Memory B cell (primary cell): ENCODE data around the gene HPF1.
"Not testable (repeated sequence)": the region's sequence is repeated elsewhere in the genome, so short reads cannot be mapped to it uniquely, and the experiment has no call there.

Experiments used
- ATAC-seq: fragments of 150-1000 bp; cut with Tn5 transposase; 2 replicates; pipeline ENCODE4 v1.10.0; 2021; ENCODE audit warnings: low read depth, mild to moderate bottlenecking, moderate library complexity
- DNase-seq, 2 donors: peaks; one replicate each; pipeline ENCODE4 v3.0.0; 2022; ENCODE audit warnings: low spot score in 2 of 2
- H3K27ac Mint-ChIP-seq: one replicate; pipeline ENCODE4 v1.8.0; 2022; ENCODE audit warnings: mild to moderate bottlenecking, moderate library complexity, mixed read lengths
- H3K27me3 Mint-ChIP-seq: one replicate; pipeline ENCODE4 v1.8.0; 2022; ENCODE audit warnings: mixed read lengths
- H3K36me3 Mint-ChIP-seq: one replicate; pipeline ENCODE4 v1.8.0; 2022; ENCODE audit warnings: mild to moderate bottlenecking, mixed read lengths
- H3K4me1 Mint-ChIP-seq: one replicate; pipeline ENCODE4 v1.8.0; 2022; ENCODE audit warnings: mixed read lengths
- H3K4me3 Mint-ChIP-seq: one replicate; pipeline ENCODE4 v1.8.0; 2022; ENCODE audit warnings: mild to moderate bottlenecking, moderate library complexity, mixed read lengths
- H3K9me3 Mint-ChIP-seq: one replicate; pipeline ENCODE4 v1.8.0; 2022; ENCODE audit warnings: mixed read lengths

The HPF1 gene

GRCh38 chr4:169757575-169758184, at the start of gene HPF1:
Gene HPF1 (minus strand): TSS chr4:169757944. CDS start chr4:169757877, 67 bp downstream.
- peak within 1 kb of the TSS; percentile 72 for H3K27ac Mint-ChIP-seq
- H3K36me3 Mint-ChIP-seq = peaks cover 4% of the 10 kb centered on the region
- H3K27me3 Mint-ChIP-seq = no peaks in the 10 kb centered on the region
- DNase-seq = peak; percentile 80 to 81
- peak; percentile 93 for ATAC-seq
- H3K4me1 Mint-ChIP-seq = peaks cover 18% of the 10 kb centered on the region
- no peaks in the 10 kb centered on the region for H3K9me3 Mint-ChIP-seq
- peak within 1 kb of the TSS; percentile 90 for H3K4me3 Mint-ChIP-seq

- H3K9me3 Mint-ChIP-seq, H3K4me1 Mint-ChIP-seq, H3K27me3 Mint-ChIP-seq, ATAC-seq, H3K36me3 Mint-ChIP-seq, H3K27ac Mint-ChIP-seq, H3K4me3 Mint-ChIP-seq, DNase-seq: not testable (repeated sequence)
These were observed 49.0 kb upstream of the HPF1 start for GRCh38 chr4:169806770-169807169.

- Mint-ChIP-seq H3K27ac (no peak overlapping the region), H3K27me3 (peaks cover 11% of the 10 kb centered on the region)
- no peak for ATAC-seq
These were observed 45.7 kb upstream of the HPF1 start for GRCh38 chr4:169803413-169803812.

GRCh38 chr4:169802873-169803272, 45.1 kb upstream of the HPF1 start:
- Mint-ChIP-seq H3K36me3 (no peaks in the 10 kb centered on the region), H3K4me1 (no peaks in the 10 kb centered on the region)

More at GRCh38 chr4:169803413-169803812, 45.7 kb upstream of the HPF1 start:
- no peaks in the 10 kb centered on the region for H3K4me1 Mint-ChIP-seq
- no peak for DNase-seq
- no peaks in the 10 kb centered on the region for H3K36me3 Mint-ChIP-seq
- H3K9me3 Mint-ChIP-seq = peaks cover 2% of the 10 kb centered on the region
- H3K4me3 Mint-ChIP-seq = no peak overlapping the region

GRCh38 chr4:169800541-169800940, 42.8 kb upstream of the HPF1 start:
- Mint-ChIP-seq H3K9me3 (no peaks in the 10 kb centered on the region), H3K27me3 (peaks cover 14% of the 10 kb centered on the region), H3K4me1 (no peaks in the 10 kb centered on the region), H3K4me3 (no peak overlapping the region), H3K27ac (no peak overlapping the region), H3K36me3 (no peaks in the 10 kb centered on the region)
- ATAC-seq (no peak), DNase-seq (no peak)

More at GRCh38 chr4:169802873-169803272, 45.1 kb upstream of the HPF1 start:
- DNase-seq = no peak
- H3K4me3 Mint-ChIP-seq = no peak overlapping the region
- H3K27ac Mint-ChIP-seq = no peak overlapping the region
- H3K9me3 Mint-ChIP-seq = peaks cover 2% of the 10 kb centered on the region
- H3K27me3 Mint-ChIP-seq = peaks cover 11% of the 10 kb centered on the region
- ATAC-seq = peak; percentile 48

- Mint-ChIP-seq H3K9me3 (no peaks in the 10 kb centered on the region), H3K27me3 (peaks cover 22% of the 10 kb centered on the region), H3K4me3 (no peak overlapping the region), H3K36me3 (no peaks in the 10 kb centered on the region), H3K4me1 (no peaks in the 10 kb centered on the region), H3K27ac (no peak overlapping the region)
- no peak for ATAC-seq
- no peak for DNase-seq
These were observed 41.5 kb upstream of the HPF1 start for GRCh38 chr4:169799260-169799659.

GRCh38 chr4:169795585-169795984, 37.8 kb upstream of the HPF1 start:
- no peak for DNase-seq
- no peaks in the 10 kb centered on the region for H3K9me3 Mint-ChIP-seq
- no peaks in the 10 kb centered on the region for H3K36me3 Mint-ChIP-seq
- no peak overlapping the region for H3K4me3 Mint-ChIP-seq
- peaks cover 25% of the 10 kb centered on the region for H3K27me3 Mint-ChIP-seq
- H3K27ac Mint-ChIP-seq = no peak overlapping the region
- peaks cover 3% of the 10 kb centered on the region for H3K4me1 Mint-ChIP-seq
- ATAC-seq = no peak

GRCh38 chr4:169791527-169792156, 33.9 kb upstream of the HPF1 start:
- Mint-ChIP-seq H3K4me1 (peaks cover 3% of the 10 kb centered on the region), H3K27me3 (peaks cover 43% of the 10 kb centered on the region), H3K27ac (no peak overlapping the region), H3K4me3 (peak overlapping the region; percentile 49), H3K36me3 (no peaks in the 10 kb centered on the region), H3K9me3 (no peaks in the 10 kb centered on the region)
- DNase-seq = no peak
- ATAC-seq = peak; percentile 38

GRCh38 chr4:169791062-169791461, 33.3 kb upstream of the HPF1 start:
- Mint-ChIP-seq H3K27me3 (peaks cover 47% of the 10 kb centered on the region), H3K36me3 (no peaks in the 10 kb centered on the region)
- no peak for ATAC-seq

GRCh38 chr4:169774466-169775445, 17.0 kb upstream of the HPF1 start:
- ATAC-seq = peak; percentile 73

More at GRCh38 chr4:169791062-169791461, 33.3 kb upstream of the HPF1 start:
- Mint-ChIP-seq H3K4me1 (peaks cover 3% of the 10 kb centered on the region), H3K9me3 (no peaks in the 10 kb centered on the region), H3K27ac (no peak overlapping the region), H3K4me3 (no peak overlapping the region)
- no peak for DNase-seq

GRCh38 chr4:169773889-169774288, 16.1 kb upstream of the HPF1 start:
- Mint-ChIP-seq H3K27me3 (peaks cover 19% of the 10 kb centered on the region), H3K9me3 (no peaks in the 10 kb centered on the region), H3K4me3 (no peak overlapping the region), H3K36me3 (peaks cover 4% of the 10 kb centered on the region), H3K27ac (no peak overlapping the region), H3K4me1 (peaks cover 8% of the 10 kb centered on the region)
- ATAC-seq (no peak), DNase-seq (no peak)

More at GRCh38 chr4:169774466-169775445, 17.0 kb upstream of the HPF1 start:
- Mint-ChIP-seq H3K9me3 (no peaks in the 10 kb centered on the region), H3K36me3 (peaks cover 4% of the 10 kb centered on the region), H3K27me3 (peaks cover 19% of the 10 kb centered on the region), H3K4me1 (peaks cover 8% of the 10 kb centered on the region), H3K4me3 (peak overlapping the region; percentile 62), H3K27ac (no peak overlapping the region)
- peak in 1 of 2 donors; percentile 20 for DNase-seq

GRCh38 chr4:169771556-169772080, 13.9 kb upstream of the HPF1 start:
- not testable (repeated sequence) for H3K36me3 Mint-ChIP-seq, H3K4me1 Mint-ChIP-seq, H3K27ac Mint-ChIP-seq, H3K9me3 Mint-ChIP-seq, ATAC-seq, H3K4me3 Mint-ChIP-seq, DNase-seq
- H3K27me3 Mint-ChIP-seq = peaks cover 18% of the 10 kb centered on the region

- Mint-ChIP-seq H3K9me3 (no peaks in the 10 kb centered on the region), H3K27me3 (peaks cover 9% of the 10 kb centered on the region), H3K36me3 (no peaks in the 10 kb centered on the region), H3K27ac (no peak overlapping the region), H3K4me3 (no peak overlapping the region), H3K4me1 (peaks cover 6% of the 10 kb centered on the region)
- no peak for DNase-seq
- ATAC-seq = no peak
These were observed 12.7 kb upstream of the HPF1 start for GRCh38 chr4:169770416-169770815.

- no peaks in the 10 kb centered on the region for H3K36me3 Mint-ChIP-seq
- no peak overlapping the region for H3K27ac Mint-ChIP-seq
- no peaks in the 10 kb centered on the region for H3K9me3 Mint-ChIP-seq
- no peak for DNase-seq
- no peaks in the 10 kb centered on the region for H3K4me1 Mint-ChIP-seq
- H3K27me3 Mint-ChIP-seq = peaks cover 6% of the 10 kb centered on the region
- ATAC-seq = no peak
- H3K4me3 Mint-ChIP-seq = no peak overlapping the region
These were observed 10.6 kb upstream of the HPF1 start for GRCh38 chr4:169768385-169768784.
